ENCODE data around the gene CAMTA1.
A peak's percentile ranks its signal among the peaks of the same experiment; 100 is the strongest.

The CAMTA1 gene

DNA sequence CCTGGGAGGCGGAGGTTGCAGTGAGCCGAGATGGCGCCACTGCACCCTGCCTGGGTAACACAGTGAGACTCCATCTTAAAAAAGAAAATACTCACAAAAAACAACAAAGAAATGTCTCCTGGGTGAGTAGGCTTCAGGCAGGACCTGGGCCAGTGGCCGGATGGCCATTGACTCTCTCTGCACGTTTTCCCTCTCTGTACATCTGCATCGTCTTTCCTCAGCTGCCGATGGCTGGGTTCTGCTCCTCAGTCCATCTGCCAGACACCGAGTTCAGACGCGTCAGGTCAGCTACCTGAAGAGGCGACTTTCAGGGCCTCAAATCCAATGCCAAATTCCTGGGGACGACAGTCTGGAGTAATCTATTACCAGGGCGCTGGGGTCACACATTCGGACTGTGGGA lies 199.3 kb downstream of the CAMTA1 start:
- no peak for DNase-seq (ENCODE audit: low read depth)
- TF ChIP-seq, protein P1, sequence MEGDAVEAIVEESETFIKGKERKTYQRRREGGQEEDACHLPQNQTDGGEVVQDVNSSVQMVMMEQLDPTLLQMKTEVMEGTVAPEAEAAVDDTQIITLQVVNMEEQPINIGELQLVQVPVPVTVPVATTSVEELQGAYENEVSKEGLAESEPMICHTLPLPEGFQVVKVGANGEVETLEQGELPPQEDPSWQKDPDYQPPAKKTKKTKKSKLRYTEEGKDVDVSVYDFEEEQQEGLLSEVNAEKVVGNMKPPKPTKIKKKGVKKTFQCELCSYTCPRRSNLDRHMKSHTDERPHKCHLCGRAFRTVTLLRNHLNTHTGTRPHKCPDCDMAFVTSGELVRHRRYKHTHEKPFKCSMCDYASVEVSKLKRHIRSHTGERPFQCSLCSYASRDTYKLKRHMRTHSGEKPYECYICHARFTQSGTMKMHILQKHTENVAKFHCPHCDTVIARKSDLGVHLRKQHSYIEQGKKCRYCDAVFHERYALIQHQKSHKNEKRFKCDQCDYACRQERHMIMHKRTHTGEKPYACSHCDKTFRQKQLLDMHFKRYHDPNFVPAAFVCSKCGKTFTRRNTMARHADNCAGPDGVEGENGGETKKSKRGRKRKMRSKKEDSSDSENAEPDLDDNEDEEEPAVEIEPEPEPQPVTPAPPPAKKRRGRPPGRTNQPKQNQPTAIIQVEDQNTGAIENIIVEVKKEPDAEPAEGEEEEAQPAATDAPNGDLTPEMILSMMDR (IDR thresholded peaks at IDR 0.05; ENCODE audit: control insufficient read depth, insufficient read depth, low read depth, low read length, missing control alignments): no peak

GRCh38 chr1:6984986-6985385 lies 199.7 kb downstream of the CAMTA1 start:
- no peak overlapping the region for H3K4me3 ChIP-seq (ENCODE audit: control insufficient read depth, low read depth, low read length)
- DNase-seq (ENCODE audit: low read depth): no peak
- TF ChIP-seq, protein P1 (IDR thresholded peaks at IDR 0.05; ENCODE audit: control insufficient read depth, insufficient read depth, low read depth, low read length, missing control alignments): no peak

More for the DNA sequence above, 199.3 kb downstream of the CAMTA1 start:
- no peak overlapping the region for H3K4me3 ChIP-seq (ENCODE audit: control insufficient read depth, low read depth, low read length)

DNA sequence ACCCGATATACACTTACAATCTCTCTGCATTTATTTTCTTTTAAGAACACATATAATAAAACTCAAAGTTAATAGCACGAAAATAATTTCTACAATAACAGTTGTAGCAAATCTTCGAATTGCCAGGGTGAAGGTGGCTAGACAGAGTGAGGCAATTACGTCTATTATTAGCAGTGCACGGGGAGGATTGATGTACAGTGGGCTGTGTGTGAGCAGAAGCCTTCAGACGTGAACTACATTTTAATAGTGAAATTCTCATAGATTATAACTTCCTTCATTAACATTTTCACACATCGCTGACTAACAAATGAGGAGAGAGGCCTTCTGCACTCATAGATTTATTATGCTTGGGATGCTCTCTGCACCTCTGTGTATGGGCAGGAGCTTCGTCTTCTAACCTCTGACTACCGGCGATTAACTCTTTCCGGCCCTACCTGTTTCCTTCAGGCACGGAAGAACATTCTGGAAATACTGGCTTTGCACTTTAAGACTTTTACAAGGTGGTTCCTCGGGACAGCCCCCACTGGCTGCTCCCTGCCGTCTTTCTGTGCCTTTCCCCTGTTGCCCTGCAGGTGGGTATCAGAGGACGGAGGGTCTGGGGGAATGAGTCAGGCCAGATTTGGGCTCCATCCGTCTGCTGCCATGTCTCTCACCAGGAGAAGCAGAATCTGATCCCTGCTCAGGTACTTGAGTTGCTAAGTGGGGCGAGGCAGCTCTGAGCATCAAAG lies 200.5 kb downstream of the CAMTA1 start:
- TF ChIP-seq, protein P1 (IDR thresholded peaks at IDR 0.05; ENCODE audit: control insufficient read depth, insufficient read depth, low read depth, low read length, missing control alignments): no peak
- no peak overlapping the region for H3K4me3 ChIP-seq (ENCODE audit: control insufficient read depth, low read depth, low read length)
- DNase-seq (ENCODE audit: low read depth): no peak

GRCh38 chr1:6986281-6986680 lies 201.0 kb downstream of the CAMTA1 start:
- no peak for DNase-seq (ENCODE audit: low read depth)
- TF ChIP-seq, protein P1 (IDR thresholded peaks at IDR 0.05; ENCODE audit: control insufficient read depth, insufficient read depth, low read depth, low read length, missing control alignments): no peak
- no peak overlapping the region for H3K4me3 ChIP-seq (ENCODE audit: control insufficient read depth, low read depth, low read length)

GRCh38 chr1:6987940-6988339 lies 202.7 kb downstream of the CAMTA1 start:
- H3K4me3 ChIP-seq (ENCODE audit: control insufficient read depth, low read depth, low read length): no peak overlapping the region
- TF ChIP-seq, protein P1 (IDR thresholded peaks at IDR 0.05; ENCODE audit: control insufficient read depth, insufficient read depth, low read depth, low read length, missing control alignments): peak; percentile 15
- no peak for DNase-seq (ENCODE audit: low read depth)

- TF ChIP-seq, protein P1 (IDR thresholded peaks at IDR 0.05; ENCODE audit: control insufficient read depth, insufficient read depth, low read depth, low read length, missing control alignments): no peak
- no peak for DNase-seq (ENCODE audit: low read depth)
- H3K4me3 ChIP-seq (ENCODE audit: control insufficient read depth, low read depth, low read length): no peak overlapping the region
Measured at GRCh38 chr1:6988796-6989195, 203.5 kb downstream of the CAMTA1 start.

Data from AG09309 (cell line).